Tibial nerve (tissue), 4 donors: ENCODE data around the gene ITPK1.

Source experiments
- CTCF ChIP-seq, 5 experiments: fragments of 200-600 bp in 3 of 5; fragments of 450-650 bp in 2 of 5; sonication (generic) in 3 of 5; IDR thresholded peaks; one replicate each; pipeline ENCODE4 v1.5.1; 2016 to 2019; ENCODE audit warnings: antibody characterized with exemption in 5 of 5, mild to moderate bottlenecking in 3 of 5, moderate library complexity in 2 of 5
- EP300 ChIP-seq, 2 donors: sonication (generic); formaldehyde crosslinking; IDR thresholded peaks; one replicate each; pipeline ENCODE4 v1.6.1; 2017; ENCODE audit warnings: antibody characterized with exemption in 2 of 2, mild to moderate bottlenecking in 1 of 2
- POLR2A ChIP-seq, 2 donors: fragments of 450-650 bp; IDR thresholded peaks; one replicate each; pipeline ENCODE4 v1.6.1; 2017; ENCODE audit warnings: antibody characterized with exemption in 2 of 2, mild to moderate bottlenecking in 2 of 2, moderate library complexity in 2 of 2

GRCh38 chr14:93056166-93056839, 59.4 kb downstream of the ITPK1 start:
- TF ChIP-seq CTCF (IDR thresholded peaks at IDR 0.05): no peak
- no peak for TF ChIP-seq POLR2A (IDR thresholded peaks at IDR 0.05)
- peak in 1 of 2 donors; percentile 53 for TF ChIP-seq EP300 (IDR thresholded peaks at IDR 0.05)
